Neural cell (in vitro differentiated cells): ENCODE measurements around the gene POLDIP2. TPM values are rescaled to one million over a fixed set of nuclear protein-coding genes. Genes with fewer than 3 reads are reported as not detected.

ENCODE experiments used
- H2AFZ ChIP-seq: fragments of 200-600, 300-800 bp; sonication (generic), shearing (Covaris generic); 2 replicates; pipeline ENCODE4 v1.6.0; 2014; ENCODE audit warnings: low read depth, mild to moderate bottlenecking, antibody characterized with exemption, low read length, moderate library complexity
- H3F3A ChIP-seq: fragments of 200-600 bp; shearing (Covaris generic); 2 replicates; pipeline ENCODE4 v1.6.1; 2016; ENCODE audit warnings: mild to moderate bottlenecking, moderate library complexity, mixed read lengths, antibody characterized with exemption, low read length; ENCODE audit not compliant: insufficient read depth, poor library complexity, severe bottlenecking
- H3K27ac ChIP-seq: fragments of 200-600, 300-800 bp; sonication (generic), shearing (Covaris generic); 2 replicates; pipeline ENCODE4 v1.5.1; 2014; ENCODE audit warnings: mild to moderate bottlenecking, low read length, moderate library complexity
- H3K27me3 ChIP-seq: fragments of 300-800, 200-600 bp; sonication (generic), shearing (Covaris generic); 2 replicates; pipeline ENCODE4 v1.6.0; 2014; ENCODE audit warnings: mild to moderate bottlenecking, low read depth, low read length, moderate library complexity; ENCODE audit not compliant: insufficient read depth
- H3K36me3 ChIP-seq: fragments of 300-800, 200-600 bp; sonication (generic), shearing (Covaris generic); 2 replicates; pipeline ENCODE4 v1.5.1; 2014; ENCODE audit warnings: mild to moderate bottlenecking, antibody characterized with exemption, low read length, moderate library complexity; ENCODE audit not compliant: insufficient read depth
- H3K4me2 ChIP-seq: fragments of 300-800, 200-600 bp; sonication (generic), shearing (Covaris generic); 2 replicates; pipeline ENCODE4 v1.6.0; 2014; ENCODE audit warnings: mild to moderate bottlenecking, low read length
- H3K4me3 ChIP-seq: fragments of 300-800, 200-600 bp; sonication (generic), shearing (Covaris generic); 2 replicates; pipeline ENCODE4 v1.5.1; 2014; ENCODE audit warnings: mild to moderate bottlenecking, low read length, moderate library complexity
- H3K79me2 ChIP-seq: fragments of 200-600 bp; shearing (Covaris generic); replicated peaks from 2 replicates; pipeline ENCODE4 v1.6.0; 2014; ENCODE audit warnings: mild to moderate bottlenecking, low read length, moderate library complexity; ENCODE audit not compliant: insufficient read depth
- H3K9ac ChIP-seq: fragments of 300-800, 200-600 bp; sonication (generic), shearing (Covaris generic); 2 replicates; pipeline ENCODE4 v1.6.1; 2016; ENCODE audit warnings: mild to moderate bottlenecking, low read length, mixed read lengths
- H3K9me2 ChIP-seq: fragments of 200-600 bp; shearing (Covaris generic); 2 replicates; pipeline ENCODE4 v1.6.1; 2016; ENCODE audit warnings: mild to moderate bottlenecking, low read length, mixed read lengths; ENCODE audit not compliant: insufficient read depth
- H3K9me3 ChIP-seq: fragments of 200-600, 300-800 bp; sonication (generic), shearing (Covaris generic); 2 replicates; pipeline ENCODE4 v1.6.1; 2016; ENCODE audit warnings: mild to moderate bottlenecking, mixed run types, low read length, moderate library complexity, mixed read lengths
- H4K20me1 ChIP-seq: fragments of 200-600 bp; shearing (Covaris generic); 2 replicates; pipeline ENCODE4 v1.6.1; 2016; ENCODE audit warnings: mild to moderate bottlenecking, mixed run types; ENCODE audit not compliant: insufficient read depth
- CTCF ChIP-seq: fragments of 450-650 bp; IDR thresholded peaks from 2 replicates; pipeline ENCODE4 v1.5.1; 2014; ENCODE audit warnings: antibody characterized with exemption, mild to moderate bottlenecking, moderate library complexity; ENCODE audit not compliant: poor library complexity, severe bottlenecking
- EP300 ChIP-seq: fragments of 450-650 bp; conservative IDR thresholded peaks from 2 replicates; pipeline ENCODE4 v1.6.1; 2014; ENCODE audit warnings: antibody characterized with exemption, mild to moderate bottlenecking, moderate library complexity; ENCODE audit not compliant: poor library complexity, severe bottlenecking
- EZH2 ChIP-seq: fragments of 200-600, 300-800 bp; shearing (Covaris generic), sonication (generic); IDR thresholded peaks from 2 replicates; pipeline ENCODE4 v1.6.1; 2014; ENCODE audit warnings: antibody characterized with exemption, low read length, borderline replicate concordance, mild to moderate bottlenecking; ENCODE audit not compliant: insufficient read depth, poor library complexity, severe bottlenecking
- MXI1 ChIP-seq: fragments of 450-650 bp; conservative IDR thresholded peaks from 2 replicates; pipeline ENCODE4 v1.6.1; 2014; ENCODE audit warnings: antibody characterized with exemption, mild to moderate bottlenecking; ENCODE audit not compliant: poor library complexity, severe bottlenecking
- POLR2AphosphoS5 ChIP-seq: IDR thresholded peaks from 2 replicates; pipeline ENCODE4 v1.6.1; 2012
- RAD21 ChIP-seq: fragments of 450-650 bp; conservative IDR thresholded peaks from 2 replicates; pipeline ENCODE4 v1.6.1; 2014; ENCODE audit warnings: antibody characterized with exemption, mild to moderate bottlenecking, moderate library complexity
- REST ChIP-seq: IDR thresholded peaks from 2 replicates; pipeline ENCODE4 v1.6.1; 2012; ENCODE audit warnings: borderline replicate concordance
- SMC3 ChIP-seq: fragments of 450-650 bp; conservative IDR thresholded peaks from 2 replicates; pipeline ENCODE4 v1.6.1; 2014; ENCODE audit warnings: antibody characterized with exemption, mild to moderate bottlenecking, moderate library complexity; ENCODE audit not compliant: poor library complexity
- TAF1 ChIP-seq: IDR thresholded peaks from 2 replicates; pipeline ENCODE4 v1.6.1; 2012; ENCODE audit warnings: low read depth
- polyA plus RNA-seq: library from polyadenylated mRNA; depleted of rRNA; stranded (reverse); fragments of >200 nt; gene quantifications from 2 replicates; pipeline ENCODE4 v1.2.3, GENCODE V29; 2014

The POLDIP2 gene
- polyA plus RNA-seq, 1 donor from 2014 or later: 75.4 TPM

- Histone ChIP-seq H3K27me3 (no peaks in the 10 kb centered on the region), H3K27ac (peak within 1 kb of the TSS; percentile 94), H3K9me2 (no peaks in the 10 kb centered on the region), H3K9me3 (no peaks in the 10 kb centered on the region), H3K9ac (peak within 1 kb of the TSS; percentile 96), H3K79me2 (peaks cover 53% of the 10 kb centered on the region), H3K36me3 (no peaks in the 10 kb centered on the region), H3F3A (no peaks in the 10 kb centered on the region), H3K4me3 (peak within 1 kb of the TSS; percentile 88), H3K4me2 (peak within 1 kb of the TSS; percentile 99), H4K20me1 (no peaks in the 10 kb centered on the region), H2AFZ (peak within 1 kb of the TSS; percentile 61)
- TF ChIP-seq SMC3 (peak; percentile 57), REST (no peak), RAD21 (peak; percentile 63), MXI1 (peak; percentile 93), POLR2AphosphoS5 (peak; percentile 84), EP300 (peak; percentile 72), EZH2 (no peak), CTCF (peak; percentile 52)
Observed at GRCh38 chr17:28335201-28335958, 21.9 kb downstream of the POLDIP2 start, which contains the start of the genes IFT20 and TNFAIP1. IFT20 (minus strand) TSS chr17:28335472; CDS start chr17:28331985, 3,487 bp downstream. TNFAIP1 (plus strand) TSS chr17:28335761; CDS start chr17:28339522, 3,761 bp downstream.

GRCh38 chr17:28334666-28335200 is 22.6 kb downstream of the POLDIP2 start:
- no peaks in the 10 kb centered on the region for H3K36me3 ChIP-seq
- H4K20me1 ChIP-seq: no peaks in the 10 kb centered on the region
- H3K4me3 ChIP-seq: peak overlapping the region; percentile 88
- peaks cover 53% of the 10 kb centered on the region for H3K79me2 ChIP-seq
- H3F3A ChIP-seq: no peaks in the 10 kb centered on the region
- peak overlapping the region; percentile 94 for H3K27ac ChIP-seq
- no peak for TF ChIP-seq RAD21
- TF ChIP-seq REST: no peak
- TF ChIP-seq CTCF: no peak
- no peak for TF ChIP-seq POLR2AphosphoS5
- no peak for TF ChIP-seq SMC3
- no peak for TF ChIP-seq MXI1
- TF ChIP-seq TAF1: no peak
- no peak for TF ChIP-seq EP300
- no peak for TF ChIP-seq EZH2
- peak overlapping the region; percentile 87 for H3K9ac ChIP-seq
- no peaks in the 10 kb centered on the region for H3K9me3 ChIP-seq
- no peaks in the 10 kb centered on the region for H3K27me3 ChIP-seq
- peak overlapping the region; percentile 61 for H2AFZ ChIP-seq
- H3K9me2 ChIP-seq: no peaks in the 10 kb centered on the region
- peak overlapping the region; percentile 99 for H3K4me2 ChIP-seq
